Liver (tissue), 9 donors: ENCODE measurements around the gene PTPRN2. TPM values are rescaled to one million over a fixed set of nuclear protein-coding genes. Genes with fewer than 3 reads are reported as not detected.

Experiments used
- DNase-seq: peaks from one replicate; pipeline ENCODE4 v3.0.0-alpha.2; 2017; ENCODE audit warnings: low spot score
- H3K27ac ChIP-seq, 2 donors: one replicate each; pipeline ENCODE4 v1.7.0; 2013; ENCODE audit warnings: inconsistent platforms in 2 of 2, low read length in 2 of 2, control low read depth in 1 of 2, low read depth in 1 of 2, mild to moderate bottlenecking in 1 of 2
- H3K27me3 ChIP-seq, 4 donors: one replicate each; pipeline versions ENCODE4 v1.6.1 to v1.7.0; 2013; ENCODE audit warnings: low read length in 3 of 4, inconsistent platforms in 1 of 4, mild to moderate bottlenecking in 1 of 4, moderate library complexity in 1 of 4; ENCODE audit not compliant: control insufficient read depth in 4 of 4, insufficient read depth in 4 of 4
- H3K36me3 ChIP-seq, 4 donors: one replicate each; pipeline versions ENCODE4 v1.6.1 to v1.7.0; 2013; ENCODE audit warnings: low read length in 3 of 4, mild to moderate bottlenecking in 3 of 4, low read depth in 1 of 4, moderate library complexity in 1 of 4; ENCODE audit not compliant: control insufficient read depth in 4 of 4, insufficient read depth in 3 of 4
- H3K4me1 ChIP-seq, 4 donors: one replicate each; pipeline versions ENCODE4 v1.6.1 to v1.7.0; 2013; ENCODE audit warnings: low read length in 3 of 4, mild to moderate bottlenecking in 3 of 4, moderate library complexity in 1 of 4; ENCODE audit not compliant: control insufficient read depth in 4 of 4, insufficient read depth in 4 of 4
- H3K4me3 ChIP-seq, 3 donors: one replicate each; pipeline versions ENCODE4 v1.6.1 to v1.7.0; 2013; ENCODE audit warnings: low read length in 3 of 3, control low read depth in 1 of 3, low read depth in 1 of 3, mild to moderate bottlenecking in 1 of 3
- H3K9ac ChIP-seq, 2 donors: one replicate each; pipeline ENCODE4 v1.7.0; 2013; ENCODE audit warnings: low read length in 2 of 2, mild to moderate bottlenecking in 2 of 2, moderate library complexity in 2 of 2, control low read depth in 1 of 2, low read depth in 1 of 2
- H3K9me3 ChIP-seq, 4 donors: one replicate each; pipeline versions ENCODE4 v1.6.1 to v1.7.0; 2013; ENCODE audit warnings: low read length in 3 of 4; ENCODE audit not compliant: control insufficient read depth in 4 of 4
- CTCF ChIP-seq: fragments of 150-350 bp; IDR thresholded peaks from 2 replicates; pipeline ENCODE4 v1.5.1; 2017; ENCODE audit warnings: improper control_type of control experiment, low read depth, low read length; ENCODE audit not compliant: missing input control
- EGR1 ChIP-seq, 2 donors: IDR thresholded peaks; 2 replicates each; pipeline ENCODE4 v1.6.1; 2016 to 2018; ENCODE audit warnings: antibody characterized with exemption in 2 of 2, low read depth in 2 of 2
- GABPA ChIP-seq, 2 donors: IDR thresholded peaks in 1 of 2; conservative IDR thresholded peaks in 1 of 2; 2 replicates each; pipeline ENCODE4 v1.6.1; 2016; ENCODE audit warnings: antibody characterized with exemption in 2 of 2, mild to moderate bottlenecking in 1 of 2, moderate library complexity in 1 of 2
- HNF4A ChIP-seq, 2 donors: conservative IDR thresholded peaks; 2 replicates each; pipeline ENCODE4 v1.6.1; 2016; ENCODE audit warnings: antibody characterized with exemption in 2 of 2, mild to moderate bottlenecking in 2 of 2
- HNF4G ChIP-seq: IDR thresholded peaks from 2 replicates; pipeline ENCODE4 v1.6.1; 2016; ENCODE audit warnings: antibody characterized with exemption
- JUND ChIP-seq, 2 donors: IDR thresholded peaks; 2 replicates each; pipeline ENCODE4 v1.6.1; 2016; ENCODE audit warnings: antibody characterized with exemption in 2 of 2
- NR2F2 ChIP-seq: IDR thresholded peaks from 2 replicates; pipeline ENCODE4 v1.6.1; 2016; ENCODE audit warnings: antibody characterized with exemption
- RXRA ChIP-seq, 2 donors: IDR thresholded peaks; 2 replicates each; pipeline ENCODE4 v1.6.1; 2017 to 2018; ENCODE audit warnings: antibody characterized with exemption in 2 of 2, mild to moderate bottlenecking in 1 of 2
- SP1 ChIP-seq: IDR thresholded peaks from 2 replicates; pipeline ENCODE4 v1.6.1; 2018; ENCODE audit warnings: antibody characterized with exemption, mild to moderate bottlenecking
- TAF1 ChIP-seq: conservative IDR thresholded peaks from 2 replicates; pipeline ENCODE4 v1.6.1; 2016; ENCODE audit warnings: antibody characterized with exemption, mild to moderate bottlenecking
- YY1 ChIP-seq: IDR thresholded peaks from 2 replicates; pipeline ENCODE4 v1.6.1; 2016; ENCODE audit warnings: antibody characterized with exemption, mild to moderate bottlenecking
- WGBS: extraction: QIAGEN DNeasy Blood & Tissue Kit; methylation state at CpG from one replicate; pipeline ENCODE4 v1.1.7; 2013; 5-methylcytosine and 5-hydroxymethylcytosine counted together
- polyA plus RNA-seq, 2 donors: library from polyadenylated mRNA; stranded (reverse) in 1 of 2; unstranded in 1 of 2; fragments of 200-250 nt in 1 of 2; fragments of >200 nt in 1 of 2; fragmentation: Nextera tagmentation in 1 of 2; extraction: Ambion mirVana in 1 of 2; gene quantifications; one replicate each; pipeline versions ENCODE4 v1.2.1 to v1.2.3, GENCODE V29; 2013 to 2015
- total RNA-seq, 2 donors: library from RNA; depleted of rRNA; stranded (reverse); fragments of >200 nt; gene quantifications; one replicate each; pipeline ENCODE4 v1.2.3, GENCODE V29; 2014
- TF ChIP-seq, protein P1 (sequence below): IDR thresholded peaks from 2 replicates; pipeline ENCODE4 v1.6.1; 2016; ENCODE audit warnings: antibody characterized with exemption
- TF ChIP-seq, protein P2 (sequence below): IDR thresholded peaks from 2 replicates; pipeline ENCODE4 v1.6.1; 2016; ENCODE audit warnings: antibody characterized with exemption, mild to moderate bottlenecking
- donor health status: healthy.
- donor health status: healthy.
- donor health status: healthy.
- donor health status: healthy.
- donor health status: healthy.

Gene PTPRN2
- total and polyA plus RNA-seq, 4 donors = 0.75 to 1.9 (median 1.1) TPM

GRCh38 chr7:157738066-157738460 lies 849.6 kb downstream of the PTPRN2 start:
- Histone ChIP-seq H3K4me3 (no peak overlapping the region), H3K9me3 (no peaks in the 10 kb centered on the region), H3K27me3 (peaks cover 0 to 4% (median 3%) of the 10 kb centered on the region in 4 donors), H3K4me1 (no peaks in the 10 kb centered on the region), H3K9ac (no peak overlapping the region), H3K27ac (no peak overlapping the region), H3K36me3 (no peaks in the 10 kb centered on the region)
- TF ChIP-seq RXRA (IDR thresholded peaks at IDR 0.05) (no peak), YY1 (no peak), EGR1 (IDR thresholded peaks at IDR 0.05; ENCODE audit: low read depth in 2 of 2) (no peak), HNF4G (no peak), JUND (IDR thresholded peaks at IDR 0.05) (no peak), TAF1 (no peak), GABPA (IDR thresholded peaks at IDR 0.05 in 1 of 2, conservative IDR thresholded peaks at IDR 0.05 in 1 of 2) (no peak), NR2F2 (no peak), CTCF (no peak), HNF4A (conservative IDR thresholded peaks at IDR 0.05) (no peak), SP1 (no peak)
- TF ChIP-seq, protein P1, sequence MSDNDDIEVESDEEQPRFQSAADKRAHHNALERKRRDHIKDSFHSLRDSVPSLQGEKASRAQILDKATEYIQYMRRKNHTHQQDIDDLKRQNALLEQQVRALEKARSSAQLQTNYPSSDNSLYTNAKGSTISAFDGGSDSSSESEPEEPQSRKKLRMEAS = no peak
- TF ChIP-seq, protein P2, sequence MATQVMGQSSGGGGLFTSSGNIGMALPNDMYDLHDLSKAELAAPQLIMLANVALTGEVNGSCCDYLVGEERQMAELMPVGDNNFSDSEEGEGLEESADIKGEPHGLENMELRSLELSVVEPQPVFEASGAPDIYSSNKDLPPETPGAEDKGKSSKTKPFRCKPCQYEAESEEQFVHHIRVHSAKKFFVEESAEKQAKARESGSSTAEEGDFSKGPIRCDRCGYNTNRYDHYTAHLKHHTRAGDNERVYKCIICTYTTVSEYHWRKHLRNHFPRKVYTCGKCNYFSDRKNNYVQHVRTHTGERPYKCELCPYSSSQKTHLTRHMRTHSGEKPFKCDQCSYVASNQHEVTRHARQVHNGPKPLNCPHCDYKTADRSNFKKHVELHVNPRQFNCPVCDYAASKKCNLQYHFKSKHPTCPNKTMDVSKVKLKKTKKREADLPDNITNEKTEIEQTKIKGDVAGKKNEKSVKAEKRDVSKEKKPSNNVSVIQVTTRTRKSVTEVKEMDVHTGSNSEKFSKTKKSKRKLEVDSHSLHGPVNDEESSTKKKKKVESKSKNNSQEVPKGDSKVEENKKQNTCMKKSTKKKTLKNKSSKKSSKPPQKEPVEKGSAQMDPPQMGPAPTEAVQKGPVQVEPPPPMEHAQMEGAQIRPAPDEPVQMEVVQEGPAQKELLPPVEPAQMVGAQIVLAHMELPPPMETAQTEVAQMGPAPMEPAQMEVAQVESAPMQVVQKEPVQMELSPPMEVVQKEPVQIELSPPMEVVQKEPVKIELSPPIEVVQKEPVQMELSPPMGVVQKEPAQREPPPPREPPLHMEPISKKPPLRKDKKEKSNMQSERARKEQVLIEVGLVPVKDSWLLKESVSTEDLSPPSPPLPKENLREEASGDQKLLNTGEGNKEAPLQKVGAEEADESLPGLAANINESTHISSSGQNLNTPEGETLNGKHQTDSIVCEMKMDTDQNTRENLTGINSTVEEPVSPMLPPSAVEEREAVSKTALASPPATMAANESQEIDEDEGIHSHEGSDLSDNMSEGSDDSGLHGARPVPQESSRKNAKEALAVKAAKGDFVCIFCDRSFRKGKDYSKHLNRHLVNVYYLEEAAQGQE = no peak
- 12% methylated on average over 11 of the region's 11 CpGs for WGBS
- DNase-seq = no peak

- TF ChIP-seq HNF4G = no peak
- TF ChIP-seq YY1 = no peak
- TF ChIP-seq, protein P2 = no peak
- no peak for TF ChIP-seq NR2F2
- no peak for TF ChIP-seq HNF4A (conservative IDR thresholded peaks at IDR 0.05)
- DNase-seq = no peak
- peaks cover 0 to 4% (median 3%) of the 10 kb centered on the region in 4 donors for H3K27me3 ChIP-seq
- 78% methylated on average over 36 of the region's 36 CpGs for WGBS
- H3K36me3 ChIP-seq = no peaks in the 10 kb centered on the region
- H3K9me3 ChIP-seq = no peaks in the 10 kb centered on the region
- H3K4me1 ChIP-seq = no peaks in the 10 kb centered on the region
- no peak overlapping the region for H3K9ac ChIP-seq
- H3K27ac ChIP-seq = no peak overlapping the region
- no peak overlapping the region for H3K4me3 ChIP-seq
Measured at GRCh38 chr7:157737151-157738065, 850.2 kb downstream of the PTPRN2 start.
